GM19463 (cell line): ENCODE data around the gene FBXO28.

Experiments
- ATAC-seq: cut with Tn5 transposase; IDR thresholded peaks from one replicate; pipeline ENCODE4 v1.9.1; 2021; ENCODE audit warnings: mild to moderate bottlenecking, moderate library complexity; ENCODE audit not compliant: unreplicated experiment

FBXO28 gene

GRCh38 chr1:224149709-224150108 lies 35.8 kb downstream of the FBXO28 start:
- no peak for ATAC-seq

GRCh38 chr1:224151117-224151516 lies 37.2 kb downstream of the FBXO28 start:
- no peak for ATAC-seq

- no peak for ATAC-seq
Observed at GRCh38 chr1:224157316-224157715, 43.4 kb downstream of the FBXO28 start.

- ATAC-seq = no peak
Observed at GRCh38 chr1:224159541-224159940, 45.6 kb downstream of the FBXO28 start.

GRCh38 chr1:224160171-224160682 lies 46.3 kb downstream of the FBXO28 start:
- ATAC-seq = no peak

- no peak for ATAC-seq
Observed at GRCh38 chr1:224162768-224163167, 48.9 kb downstream of the FBXO28 start.

GRCh38 chr1:224163311-224163710 lies 49.4 kb downstream of the FBXO28 start:
- no peak for ATAC-seq

- ATAC-seq = peak; percentile 96
Observed at GRCh38 chr1:224168859-224169380, 55.0 kb downstream of the FBXO28 start.

GRCh38 chr1:224169718-224170270 lies 55.9 kb downstream of the FBXO28 start:
- ATAC-seq = no peak

GRCh38 chr1:224170343-224170742 lies 56.4 kb downstream of the FBXO28 start:
- ATAC-seq = no peak

- no peak for ATAC-seq
Observed at GRCh38 chr1:224170748-224171478, 57.0 kb downstream of the FBXO28 start.

GRCh38 chr1:224172229-224172628 lies 58.3 kb downstream of the FBXO28 start:
- ATAC-seq = no peak

GRCh38 chr1:224173523-224173922 lies 59.6 kb downstream of the FBXO28 start:
- ATAC-seq = no peak

GRCh38 chr1:224175617-224176016 lies 61.7 kb downstream of the FBXO28 start:
- ATAC-seq = no peak

- no peak for ATAC-seq
Observed at GRCh38 chr1:224177356-224177999, 63.6 kb downstream of the FBXO28 start.

- no peak for ATAC-seq
Observed at GRCh38 chr1:224178894-224179293, 65.0 kb downstream of the FBXO28 start.

- no peak for ATAC-seq
Observed at GRCh38 chr1:224180783-224181452, 67.0 kb downstream of the FBXO28 start.

GRCh38 chr1:224181453-224181810 lies 67.5 kb downstream of the FBXO28 start:
- ATAC-seq = no peak

- peak; percentile 29 for ATAC-seq
Observed at GRCh38 chr1:224182057-224182865, 68.3 kb downstream of the FBXO28 start.

- peak; percentile 68 for ATAC-seq
Observed at GRCh38 chr1:224182866-224183590, 69.1 kb downstream of the FBXO28 start, which contains the start of gene DEGS1. Gene DEGS1 (plus strand): TSS chr1:224183240. CDS start chr1:224183337, 97 bp downstream.
